ENCODE data around the gene JUNB. TPM values are rescaled to one million over a fixed set of nuclear protein-coding genes. Genes with fewer than 3 reads are reported as not detected.

JUNB gene
- total RNA-seq, 1 experiment from 2014 or later = 49.7 TPM

- peak overlapping the region; percentile 75 to 79 for H3K4me3 ChIP-seq (ENCODE audit: low read depth in 2 of 2, low read length in 2 of 2)
- H3K9me3 ChIP-seq (ENCODE audit: control insufficient read depth, insufficient read depth, low read depth, low read length) = no peaks in the 10 kb centered on the region
- BruUV-seq (replicated peaks) = no TSS peak
- ATAC-seq (no peak), DNase-seq (ENCODE audit: low read depth, low spot score) (no peak)
- TF ChIP-seq REST (IDR thresholded peaks at IDR 0.05; ENCODE audit: insufficient read depth in 1 of 2, low read depth in 2 of 2, low read length in 1 of 2) = no peak
- no peak for TF ChIP-seq TCF7L2 (IDR thresholded peaks at IDR 0.05; ENCODE audit: low read depth, low read length)
- no peak for TF ChIP-seq CTCF (IDR thresholded peaks at IDR 0.05)
- no peak for TF ChIP-seq SIN3A (IDR thresholded peaks at IDR 0.05; ENCODE audit: borderline replicate concordance, insufficient read depth, low read depth, low read length)
- TF ChIP-seq POLR2AphosphoS5 (IDR thresholded peaks at IDR 0.05; ENCODE audit: low read depth, low read length) = no peak; the same call in 1 of the 2 replicates
- CTCF ChIA-PET = interaction anchor here (0.7 to 2.9 kb wide), 4 partner anchors 17 to 34 kb away, joined by 11 to 37 read pairs (median 18); no protein-coding TSS in a partner anchor
- in situ Hi-C loops (cut with HindIII; ENCODE audit: low pct_unique_long_range_greater_than_20kb, low sequenced_read_pairs) (no loop called here), intact Hi-C loops (cut with micrococcal nuclease; ENCODE audit: unreplicated experiment) (no loop called here)
- peaks cover 2% of the 10 kb centered on the region for H3K36me3 ChIP-seq (ENCODE audit: control insufficient read depth, insufficient read depth, low read length)
- no peaks in the 10 kb centered on the region for H3K27me3 ChIP-seq (ENCODE audit: control insufficient read depth, insufficient read depth, low read length)
- H3K4me1 ChIP-seq (ENCODE audit: control insufficient read depth, insufficient read depth, low read length) = peaks cover 16% of the 10 kb centered on the region
- peak overlapping the region; percentile 87 for H3K27ac ChIP-seq (ENCODE audit: low read length)
- POLR2A ChIA-PET = interaction anchor here (0.6 kb wide), 3 partner anchors 12 to 112 kb away, joined by 4 to 9 read pairs (median 7); no protein-coding TSS in a partner anchor
These were observed 3.1 kb downstream of the JUNB start for GRCh38 chr19:12794196-12794941.

- Histone ChIP-seq H3K27me3 (ENCODE audit: control insufficient read depth, insufficient read depth, low read length) (no peaks in the 10 kb centered on the region), H3K36me3 (ENCODE audit: control insufficient read depth, insufficient read depth, low read length) (peaks cover 2% of the 10 kb centered on the region), H3K4me3 (ENCODE audit: low read depth in 2 of 2, low read length in 2 of 2) (no peak overlapping the region), H3K9me3 (ENCODE audit: control insufficient read depth, insufficient read depth, low read depth, low read length) (no peaks in the 10 kb centered on the region), H3K27ac (ENCODE audit: low read length) (0 out of 2 replicates have a peak overlapping the region, but pooled peaks have one; percentile 23), H3K4me1 (ENCODE audit: control insufficient read depth, insufficient read depth, low read length) (peaks cover 15% of the 10 kb centered on the region)
- POLR2A ChIA-PET = interaction anchor here (0.6 kb wide), 1 partner anchor 12 kb away, joined by 7 read pairs; no protein-coding TSS in a partner anchor
- no TSS peak for BruUV-seq (replicated peaks)
- CTCF ChIA-PET = interaction anchor here (0.7 to 2.9 kb wide), 5 partner anchors 18 to 35 kb away, joined by 7 to 37 read pairs (median 12); no protein-coding TSS in a partner anchor
- intact Hi-C loops (cut with micrococcal nuclease; ENCODE audit: unreplicated experiment) (loop anchor here (5.0 kb wide), 1 partner anchor 33 kb away; no protein-coding TSS in a partner anchor), in situ Hi-C loops (cut with HindIII; ENCODE audit: low pct_unique_long_range_greater_than_20kb, low sequenced_read_pairs) (no loop called here)
- DNase-seq (ENCODE audit: low read depth, low spot score) = no peak
- TF ChIP-seq SIN3A (IDR thresholded peaks at IDR 0.05; ENCODE audit: borderline replicate concordance, insufficient read depth, low read depth, low read length) (no peak), TCF7L2 (IDR thresholded peaks at IDR 0.05; ENCODE audit: low read depth, low read length) (no peak), CTCF (IDR thresholded peaks at IDR 0.05) (no peak), POLR2AphosphoS5 (IDR thresholded peaks at IDR 0.05; ENCODE audit: low read depth, low read length) (no peak), REST (IDR thresholded peaks at IDR 0.05; ENCODE audit: insufficient read depth in 1 of 2, low read depth in 2 of 2, low read length in 1 of 2) (no peak)
- ATAC-seq = no peak
These were observed 3.7 kb downstream of the JUNB start for GRCh38 chr19:12794971-12795381.
